HL-60 (cell line): ENCODE data around the gene SLC2A13.
A peak's percentile ranks its signal among the peaks of the same experiment; 100 is the strongest.

Source experiments
- DNase-seq, 2 experiments: peaks; one replicate each; pipeline ENCODE4 v3.0.0-alpha.2; 2010 to 2020; ENCODE audit warnings: low read depth in 1 of 2, low spot score in 1 of 2
- H3K27ac ChIP-seq: fragments of 250-450 bp; sonication (Bioruptor Pico); replicated peaks from 2 replicates; pipeline ENCODE4 v1.5.1; 2020; ENCODE audit warnings: mild to moderate bottlenecking, moderate library complexity
- H3K27me3 ChIP-seq: fragments of 250-450 bp; sonication (Bioruptor Pico); 2 replicates; pipeline ENCODE4 v1.5.1; 2021; ENCODE audit warnings: mild to moderate bottlenecking, moderate library complexity; ENCODE audit not compliant: insufficient read depth, poor library complexity, severe bottlenecking
- H3K4me3 ChIP-seq: replicated peaks from 2 replicates; pipeline ENCODE4 v1.5.1; 2011; ENCODE audit warnings: mild to moderate bottlenecking, control low read depth, low read length; ENCODE audit not compliant: insufficient read depth
- CTCF ChIP-seq: IDR thresholded peaks from one replicate; pipeline ENCODE4 v1.5.1; 2011; ENCODE audit warnings: low read length, control low read depth, inconsistent platforms; ENCODE audit not compliant: insufficient read depth
- GABPA ChIP-seq: IDR thresholded peaks from 2 replicates; pipeline ENCODE4 v1.6.1; 2012; ENCODE audit warnings: low read depth
- POLR2AphosphoS5 ChIP-seq: IDR thresholded peaks from 2 replicates; pipeline ENCODE4 v1.6.1; 2012; ENCODE audit warnings: low read depth
- REST ChIP-seq: IDR thresholded peaks from 2 replicates; pipeline ENCODE4 v1.6.1; 2012; ENCODE audit warnings: low read depth; ENCODE audit not compliant: insufficient replicate concordance
- SPI1 ChIP-seq: IDR thresholded peaks from 2 replicates; pipeline ENCODE4 v1.6.1; 2012; ENCODE audit warnings: low read depth, mild to moderate bottlenecking, borderline replicate concordance

Gene SLC2A13

DNA sequence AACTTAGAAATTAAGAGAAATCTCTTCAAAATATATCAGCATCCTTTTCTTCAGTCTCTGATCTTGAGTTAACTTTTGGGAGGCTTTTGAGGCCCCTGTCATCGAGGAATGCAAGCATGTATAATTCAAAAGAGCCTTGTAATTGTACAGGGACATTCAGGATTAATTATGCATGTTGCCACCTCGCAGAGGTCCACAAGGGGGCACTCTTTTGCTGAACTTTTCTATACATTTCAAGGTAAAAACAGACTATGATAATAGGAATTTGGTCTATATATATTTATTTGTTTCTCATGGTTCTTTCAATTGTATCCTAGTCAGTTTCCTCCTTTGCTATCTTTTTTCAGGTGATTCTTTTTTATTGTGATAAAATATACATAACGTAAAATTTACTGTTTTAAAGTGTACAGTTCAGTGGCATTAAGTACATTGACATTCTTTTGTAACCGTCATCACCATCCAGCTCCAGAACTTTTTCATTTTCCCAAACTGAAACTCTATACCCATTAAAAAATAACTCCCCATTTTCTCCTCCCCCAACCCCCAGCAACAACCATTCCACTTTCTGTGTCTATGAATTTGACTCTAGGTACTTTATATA, 47.0 kb upstream of the SLC2A13 start:
- no peaks in the 10 kb centered on the region for H3K27me3 ChIP-seq
- H3K27ac ChIP-seq = peak overlapping the region; percentile 12; the same call in 1 of the 2 replicates
- TF ChIP-seq SPI1 (no peak), CTCF (peak; percentile 71)
- H3K4me3 ChIP-seq = no peak overlapping the region
- peak in 1 of 2 experiments; percentile 61 for DNase-seq

- TF ChIP-seq POLR2AphosphoS5 = no peak
- no peak for TF ChIP-seq GABPA
- no peak for TF ChIP-seq REST
- TF ChIP-seq CTCF = no peak
- TF ChIP-seq SPI1 = no peak
- H3K27me3 ChIP-seq = no peaks in the 10 kb centered on the region
- H3K4me3 ChIP-seq = no peak overlapping the region
- DNase-seq = no peak
- H3K27ac ChIP-seq = no peak overlapping the region
These were observed 43.9 kb upstream of the SLC2A13 start for GRCh38 chr12:40149673-40150260.

GRCh38 chr12:40146800-40147797, 41.2 kb upstream of the SLC2A13 start:
- peak in 1 of 2 experiments; percentile 28 for DNase-seq
- Histone ChIP-seq H3K4me3 (no peak overlapping the region), H3K27me3 (no peaks in the 10 kb centered on the region), H3K27ac (no peak overlapping the region)
- TF ChIP-seq SPI1 (peak; percentile 32; the same call in 1 of the 2 replicates), CTCF (no peak), POLR2AphosphoS5 (no peak), REST (no peak)
